Nephron progenitor cell (in vitro differentiated cells): ENCODE measurements around the gene UBA1.

Experiments
- DNase-seq: peaks from one replicate; pipeline ENCODE4 v3.0.0; 2021
- H3K27ac Mint-ChIP-seq: 2 replicates; pipeline ENCODE4 v1.8.0; 2021; ENCODE audit warnings: mild to moderate bottlenecking, moderate library complexity, mixed read lengths
- H3K27me3 Mint-ChIP-seq: 2 replicates; pipeline ENCODE4 v1.8.0; 2021; ENCODE audit warnings: mild to moderate bottlenecking, low read depth, mixed read lengths; ENCODE audit not compliant: poor library complexity
- H3K36me3 Mint-ChIP-seq: 2 replicates; pipeline ENCODE4 v1.8.0; 2021; ENCODE audit warnings: low read depth, mixed read lengths
- H3K4me1 Mint-ChIP-seq: 2 replicates; pipeline ENCODE4 v1.8.0; 2021; ENCODE audit warnings: mixed read lengths
- H3K4me3 Mint-ChIP-seq: 2 replicates; pipeline ENCODE4 v1.8.0; 2021; ENCODE audit warnings: mild to moderate bottlenecking, moderate library complexity, mixed read lengths
- H3K9me3 Mint-ChIP-seq: 2 replicates; pipeline ENCODE4 v1.8.0; 2021; ENCODE audit warnings: mild to moderate bottlenecking, moderate library complexity, mixed read lengths
- TF ChIP-seq, protein P1 (sequence below): fragments of 200-600 bp; sonication (generic); IDR thresholded peaks from 2 replicates; pipeline ENCODE4 v1.5.0; 2021; ENCODE audit warnings: antibody characterized with exemption

Gene UBA1

GRCh38 chrX:47234583-47234982 is 41.0 kb downstream of the UBA1 start:
- Mint-ChIP-seq H3K4me1 (peaks cover 65% of the 10 kb centered on the region), H3K9me3 (no peaks in the 10 kb centered on the region), H3K27ac (peak overlapping the region; percentile 100), H3K4me3 (peak overlapping the region; percentile 93), H3K27me3 (no peaks in the 10 kb centered on the region), H3K36me3 (peaks cover 26% of the 10 kb centered on the region)
- no peak for DNase-seq
- TF ChIP-seq, protein P1, sequence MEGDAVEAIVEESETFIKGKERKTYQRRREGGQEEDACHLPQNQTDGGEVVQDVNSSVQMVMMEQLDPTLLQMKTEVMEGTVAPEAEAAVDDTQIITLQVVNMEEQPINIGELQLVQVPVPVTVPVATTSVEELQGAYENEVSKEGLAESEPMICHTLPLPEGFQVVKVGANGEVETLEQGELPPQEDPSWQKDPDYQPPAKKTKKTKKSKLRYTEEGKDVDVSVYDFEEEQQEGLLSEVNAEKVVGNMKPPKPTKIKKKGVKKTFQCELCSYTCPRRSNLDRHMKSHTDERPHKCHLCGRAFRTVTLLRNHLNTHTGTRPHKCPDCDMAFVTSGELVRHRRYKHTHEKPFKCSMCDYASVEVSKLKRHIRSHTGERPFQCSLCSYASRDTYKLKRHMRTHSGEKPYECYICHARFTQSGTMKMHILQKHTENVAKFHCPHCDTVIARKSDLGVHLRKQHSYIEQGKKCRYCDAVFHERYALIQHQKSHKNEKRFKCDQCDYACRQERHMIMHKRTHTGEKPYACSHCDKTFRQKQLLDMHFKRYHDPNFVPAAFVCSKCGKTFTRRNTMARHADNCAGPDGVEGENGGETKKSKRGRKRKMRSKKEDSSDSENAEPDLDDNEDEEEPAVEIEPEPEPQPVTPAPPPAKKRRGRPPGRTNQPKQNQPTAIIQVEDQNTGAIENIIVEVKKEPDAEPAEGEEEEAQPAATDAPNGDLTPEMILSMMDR: no peak

- Mint-ChIP-seq H3K27me3 (no peaks in the 10 kb centered on the region), H3K9me3 (no peaks in the 10 kb centered on the region), H3K27ac (peak overlapping the region; percentile 32), H3K4me1 (peaks cover 59% of the 10 kb centered on the region), H3K36me3 (peaks cover 29% of the 10 kb centered on the region), H3K4me3 (peak overlapping the region; percentile 93)
- TF ChIP-seq, protein P1: no peak
- no peak for DNase-seq
Measured at GRCh38 chrX:47235691-47236103, 42.1 kb downstream of the UBA1 start.

DNA sequence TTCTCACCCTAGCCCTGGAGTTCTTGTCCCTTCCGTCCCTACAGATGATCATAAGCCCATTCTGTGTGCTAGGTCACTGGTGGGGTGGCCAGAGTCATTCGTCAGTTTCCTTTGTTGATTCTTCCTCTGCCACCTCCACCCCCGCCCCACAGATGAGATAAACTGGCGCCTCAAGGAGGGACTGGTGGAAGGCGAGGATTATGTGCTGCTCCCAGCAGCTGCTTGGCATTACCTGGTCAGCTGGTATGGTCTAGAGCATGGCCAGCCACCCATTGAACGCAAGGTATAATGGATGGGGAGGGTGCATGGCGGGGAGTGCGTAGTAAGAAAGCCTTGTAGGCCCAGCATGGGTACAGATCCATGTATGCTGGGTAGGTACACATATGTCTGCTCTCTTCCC is 45.6 kb downstream of the UBA1 start:
- no peak overlapping the region for H3K4me3 Mint-ChIP-seq
- no peak overlapping the region for H3K27ac Mint-ChIP-seq
- H3K9me3 Mint-ChIP-seq: no peaks in the 10 kb centered on the region
- H3K27me3 Mint-ChIP-seq: no peaks in the 10 kb centered on the region
- H3K36me3 Mint-ChIP-seq: peaks cover 54% of the 10 kb centered on the region
- TF ChIP-seq, protein P1: no peak
- H3K4me1 Mint-ChIP-seq: peaks cover 34% of the 10 kb centered on the region
- no peak for DNase-seq

GRCh38 chrX:47239898-47240545 is 46.4 kb downstream of the UBA1 start:
- no peak overlapping the region for H3K4me3 Mint-ChIP-seq
- no peaks in the 10 kb centered on the region for H3K27me3 Mint-ChIP-seq
- H3K9me3 Mint-ChIP-seq: no peaks in the 10 kb centered on the region
- no peak for DNase-seq
- H3K36me3 Mint-ChIP-seq: peaks cover 61% of the 10 kb centered on the region
- H3K27ac Mint-ChIP-seq: peak overlapping the region; percentile 73
- H3K4me1 Mint-ChIP-seq: peaks cover 28% of the 10 kb centered on the region
- TF ChIP-seq, protein P1: no peak

GRCh38 chrX:47240619-47241018 is 47.0 kb downstream of the UBA1 start:
- TF ChIP-seq, protein P1: no peak
- Mint-ChIP-seq H3K9me3 (no peaks in the 10 kb centered on the region), H3K27ac (no peak overlapping the region), H3K27me3 (no peaks in the 10 kb centered on the region), H3K4me1 (peaks cover 22% of the 10 kb centered on the region), H3K4me3 (no peak overlapping the region), H3K36me3 (peaks cover 60% of the 10 kb centered on the region)
- DNase-seq: no peak
